Measurements from ENCODE around the gene SPATS2. TPM values are rescaled to one million over a fixed set of nuclear protein-coding genes. Genes with fewer than 3 reads are reported as not detected.

SPATS2 gene
- total and polyA plus RNA-seq, 2 donors (not counting 3 experiments of a cell fraction or from before 2014, with no cell fraction given), result 55.8 to 66.5 TPM

DNA sequence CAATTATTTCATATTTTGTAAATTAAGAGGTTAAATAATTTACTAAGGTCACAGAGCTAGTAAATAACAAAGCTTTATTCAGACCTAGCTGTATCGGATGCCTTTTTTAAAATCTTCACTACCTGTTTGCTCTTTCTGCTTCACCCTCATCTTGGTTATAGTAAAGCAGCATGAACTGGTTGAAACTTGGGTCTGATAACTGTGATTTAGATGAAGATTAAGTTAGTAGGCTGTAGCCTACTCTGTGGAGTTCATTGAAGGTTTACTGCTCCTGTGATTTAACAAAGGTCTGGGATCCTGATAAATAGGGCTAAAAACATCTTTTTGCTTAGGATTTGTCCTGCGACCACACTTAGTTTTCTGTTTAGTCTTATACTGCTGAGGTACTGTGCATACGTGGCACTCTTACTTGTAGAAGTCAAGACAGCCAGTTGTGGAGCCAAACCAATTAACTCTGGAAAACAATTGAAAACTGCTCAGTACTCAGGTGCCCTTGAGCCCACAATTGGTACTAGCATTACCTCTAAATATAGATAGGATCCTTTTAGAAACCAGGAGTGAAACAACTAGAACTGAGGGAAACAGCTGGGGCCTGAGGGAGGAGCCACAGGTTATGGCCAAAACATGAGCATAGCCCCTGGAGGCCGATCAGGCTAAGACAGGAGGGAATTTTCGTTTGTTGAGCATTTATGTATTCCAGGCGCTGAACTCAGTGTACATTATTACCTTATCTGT lies 2.3 kb downstream of the SPATS2 start:
- DNase-seq (ENCODE audit: low read depth, low spot score), result peak; percentile 58
- H4K20me1 ChIP-seq (replicated peaks; ENCODE audit: control insufficient read depth, extremely low read depth, insufficient read depth, low read length), result peaks cover 3% of the 10 kb centered on the region
- H2AFZ ChIP-seq (ENCODE audit: low read depth, low read length), result no peak overlapping the region
- peak; percentile 50 for FAIRE-seq
- H3K9ac ChIP-seq (replicated peaks; ENCODE audit: extremely low read depth, insufficient read depth, low read length), result peak overlapping the region; percentile 29
- peak overlapping the region in 1 of 3 experiments; percentile 46 for H3K4me3 ChIP-seq (replicated peaks in 1 of 3; ENCODE audit: insufficient read depth in 1 of 3, low read depth in 1 of 3, low read length in 3 of 3)
- no TSS peak for BruUV-seq (replicated peaks)
- H3K4me1 ChIP-seq (ENCODE audit: control insufficient read depth, extremely low read depth, insufficient read depth, low read length), result peaks cover 35% of the 10 kb centered on the region
- H3K27ac ChIP-seq (ENCODE audit: insufficient read depth, low read depth, low read length), result peak overlapping the region; percentile 13
- TF ChIP-seq, protein P1, sequence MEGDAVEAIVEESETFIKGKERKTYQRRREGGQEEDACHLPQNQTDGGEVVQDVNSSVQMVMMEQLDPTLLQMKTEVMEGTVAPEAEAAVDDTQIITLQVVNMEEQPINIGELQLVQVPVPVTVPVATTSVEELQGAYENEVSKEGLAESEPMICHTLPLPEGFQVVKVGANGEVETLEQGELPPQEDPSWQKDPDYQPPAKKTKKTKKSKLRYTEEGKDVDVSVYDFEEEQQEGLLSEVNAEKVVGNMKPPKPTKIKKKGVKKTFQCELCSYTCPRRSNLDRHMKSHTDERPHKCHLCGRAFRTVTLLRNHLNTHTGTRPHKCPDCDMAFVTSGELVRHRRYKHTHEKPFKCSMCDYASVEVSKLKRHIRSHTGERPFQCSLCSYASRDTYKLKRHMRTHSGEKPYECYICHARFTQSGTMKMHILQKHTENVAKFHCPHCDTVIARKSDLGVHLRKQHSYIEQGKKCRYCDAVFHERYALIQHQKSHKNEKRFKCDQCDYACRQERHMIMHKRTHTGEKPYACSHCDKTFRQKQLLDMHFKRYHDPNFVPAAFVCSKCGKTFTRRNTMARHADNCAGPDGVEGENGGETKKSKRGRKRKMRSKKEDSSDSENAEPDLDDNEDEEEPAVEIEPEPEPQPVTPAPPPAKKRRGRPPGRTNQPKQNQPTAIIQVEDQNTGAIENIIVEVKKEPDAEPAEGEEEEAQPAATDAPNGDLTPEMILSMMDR (IDR thresholded peaks at IDR 0.05; ENCODE audit: extremely low read depth in 1 of 2, insufficient read depth in 1 of 2, low read depth in 1 of 2, low read length in 2 of 2), result peak; percentile 27 to 41
- no peak for TF ChIP-seq MAX (IDR thresholded peaks at IDR 0.05; ENCODE audit: insufficient read depth, insufficient read length)
- H3K79me2 ChIP-seq (ENCODE audit: control insufficient read depth, insufficient read depth, low read length), result peaks cover 75% of the 10 kb centered on the region
- POLR2A ChIA-PET, result no interaction called here
- no peaks in the 10 kb centered on the region for H3K9me1 ChIP-seq (replicated peaks; ENCODE audit: control insufficient read depth, extremely low read depth, insufficient read depth, low read length)
- intact Hi-C loops (cut with micrococcal nuclease) (loop anchor here (5.0 kb wide), 1 partner anchor 253 kb away; the partner anchor contains the start of gene PRPF40B), dilution Hi-C loops (cut with MboI; ENCODE audit: extremely low pct_ligation_motif_present, low sequenced_read_pairs) (loop anchor here (25.0 kb wide), 1 partner anchor 143 kb away; no protein-coding TSS in a partner anchor)
- H3K27me3 ChIP-seq (ENCODE audit: control insufficient read depth in 2 of 2, insufficient read depth in 2 of 2, low read length in 2 of 2), result no peaks in the 10 kb centered on the region
- H3K36me3 ChIP-seq (ENCODE audit: control insufficient read depth in 2 of 2, extremely low read depth in 1 of 2, insufficient read depth in 2 of 2, low read length in 2 of 2), result no peaks in the 10 kb centered on the region
- H3K9me3 ChIP-seq (replicated peaks; ENCODE audit: control insufficient read depth, insufficient read depth, low read length), result no peaks in the 10 kb centered on the region
- CTCF ChIA-PET, result interaction anchor here (0.6 to 6.1 kb wide), 8 partner anchors 12 to 144 kb away, joined by 3 to 74 read pairs (median 4); no protein-coding TSS in a partner anchor
- H3K4me2 ChIP-seq (ENCODE audit: insufficient read depth, low read length), result peak overlapping the region; percentile 71

- TF ChIP-seq FOS (IDR thresholded peaks at IDR 0.05; ENCODE audit: borderline replicate concordance, insufficient read depth, low read length), result no peak
- TF ChIP-seq MAX (IDR thresholded peaks at IDR 0.05; ENCODE audit: insufficient read depth, insufficient read length), result no peak
- TF ChIP-seq, protein P1 (IDR thresholded peaks at IDR 0.05; ENCODE audit: extremely low read depth in 1 of 2, insufficient read depth in 1 of 2, low read depth in 1 of 2, low read length in 2 of 2), result no peak
- TF ChIP-seq POLR2A (IDR thresholded peaks at IDR 0.05; ENCODE audit: low read depth, low read length), result no peak
- no peak for TF ChIP-seq MYC (IDR thresholded peaks at IDR 0.05; ENCODE audit: low read depth, low read length)
- no peak for TF ChIP-seq JUN (IDR thresholded peaks at IDR 0.05; ENCODE audit: borderline replicate concordance, insufficient read depth, insufficient read length, low read depth)
- no peak for TF ChIP-seq EZH2 (IDR thresholded peaks at IDR 0.05; ENCODE audit: borderline replicate concordance, low read depth, low read length, severe bottlenecking)
- TF ChIP-seq GATA2 (IDR thresholded peaks at IDR 0.05; ENCODE audit: insufficient read depth, insufficient read length, low read depth, low read length), result no peak
- TF ChIP-seq POLR2AphosphoS5 (IDR thresholded peaks at IDR 0.05; ENCODE audit: insufficient read depth, low read depth, low read length), result no peak
Measured at GRCh38 chr12:49370539-49370938, 3.3 kb downstream of the SPATS2 start.

More at GRCh38 chr12:49370539-49370938, 3.3 kb downstream of the SPATS2 start:
- intact Hi-C loops (cut with micrococcal nuclease) (no loop called here), dilution Hi-C loops (cut with MboI; ENCODE audit: extremely low pct_ligation_motif_present, low sequenced_read_pairs) (loop anchor here (25.0 kb wide), 1 partner anchor 142 kb away; no protein-coding TSS in a partner anchor)
- Histone ChIP-seq H3K27ac (ENCODE audit: insufficient read depth, low read depth, low read length) (no peak overlapping the region), H3K9me1 (replicated peaks; ENCODE audit: control insufficient read depth, extremely low read depth, insufficient read depth, low read length) (no peaks in the 10 kb centered on the region), H3K27me3 (ENCODE audit: control insufficient read depth in 2 of 2, insufficient read depth in 2 of 2, low read length in 2 of 2) (no peaks in the 10 kb centered on the region), H3K36me3 (ENCODE audit: control insufficient read depth in 2 of 2, extremely low read depth in 1 of 2, insufficient read depth in 2 of 2, low read length in 2 of 2) (no peaks in the 10 kb centered on the region), H3K4me1 (ENCODE audit: control insufficient read depth, extremely low read depth, insufficient read depth, low read length) (peaks cover 26% of the 10 kb centered on the region), H4K20me1 (replicated peaks; ENCODE audit: control insufficient read depth, extremely low read depth, insufficient read depth, low read length) (peaks cover 3% of the 10 kb centered on the region), H2AFZ (ENCODE audit: low read depth, low read length) (no peak overlapping the region), H3K4me2 (ENCODE audit: insufficient read depth, low read length) (no peak overlapping the region), H3K79me2 (ENCODE audit: control insufficient read depth, insufficient read depth, low read length) (peaks cover 85% of the 10 kb centered on the region), H3K4me3 (replicated peaks in 1 of 3; ENCODE audit: insufficient read depth in 1 of 3, low read depth in 1 of 3, low read length in 3 of 3) (no peak overlapping the region), H3K9ac (replicated peaks; ENCODE audit: extremely low read depth, insufficient read depth, low read length) (no peak overlapping the region), H3K9me3 (replicated peaks; ENCODE audit: control insufficient read depth, insufficient read depth, low read length) (no peaks in the 10 kb centered on the region)
- FAIRE-seq (no peak), DNase-seq (ENCODE audit: low read depth, low spot score) (no peak)
- BruUV-seq (replicated peaks), result no TSS peak
- POLR2A ChIA-PET, result no interaction called here
- CTCF ChIA-PET, result interaction anchor here (1.1 to 6.1 kb wide), 5 partner anchors 11 to 143 kb away, joined by 3 to 74 read pairs (median 7); no protein-coding TSS in a partner anchor

All from endothelial cell of umbilical vein (primary cell).